ENCODE data around the gene TMPRSS9.
"Not testable (repeated sequence)": the region's sequence is repeated elsewhere in the genome, so short reads cannot be mapped to it uniquely, and the experiment has no call there.

Gene TMPRSS9

GRCh38 chr19:2463694-2464093, 103.6 kb downstream of the TMPRSS9 start:
- not testable (repeated sequence) for DNase-seq

GRCh38 chr19:2464389-2464788, 104.3 kb downstream of the TMPRSS9 start:
- no peak for DNase-seq

GRCh38 chr19:2468596-2468995, 108.5 kb downstream of the TMPRSS9 start:
- DNase-seq, result no peak

GRCh38 chr19:2469102-2469914, 109.2 kb downstream of the TMPRSS9 start:
- no peak for DNase-seq

- DNase-seq, result not testable (repeated sequence)
Observed at GRCh38 chr19:2469915-2470200, 109.8 kb downstream of the TMPRSS9 start.

GRCh38 chr19:2474232-2475017, 114.4 kb downstream of the TMPRSS9 start:
- peak; percentile 72 to 80 (median 76) for DNase-seq

- peak in 3 of 4 experiments; percentile 38 to 56 (median 55) for DNase-seq
Observed at GRCh38 chr19:2475018-2475701, 115.1 kb downstream of the TMPRSS9 start.

Measured in activated naive CD4-positive, alpha-beta T cell (primary cell).